K562 (cell line): Measurements from ENCODE around the gene PCDH1. TPM values are rescaled to one million over a fixed set of nuclear protein-coding genes. Genes with fewer than 3 reads are reported as not detected.

Experiments
- ARID4B ChIP-seq: sonication (generic); formaldehyde crosslinking; IDR thresholded peaks from 2 replicates; pipeline ENCODE4 v1.8.0; 2022; ENCODE audit warnings: mild to moderate bottlenecking, missing genetic modification reagents
- ATF4 ChIP-seq: fragments of 450-650 bp; formaldehyde crosslinking; IDR thresholded peaks from 2 replicates; pipeline ENCODE4 v1.4.0; 2022; ENCODE audit warnings: mild to moderate bottlenecking, moderate library complexity
- CC2D1A ChIP-seq: fragments of 450-650 bp; IDR thresholded peaks from 2 replicates; pipeline ENCODE4 v1.6.1; 2017; ENCODE audit warnings: mild to moderate bottlenecking
- GTF2A2 ChIP-seq: IDR thresholded peaks from 2 replicates; pipeline ENCODE4 v1.6.1; 2016; ENCODE audit warnings: mild to moderate bottlenecking, missing genetic modification characterization, missing compliant biosample characterization
- GTF3C2 ChIP-seq: IDR thresholded peaks from 3 replicates; pipeline ENCODE4 v1.6.1; 2011; ENCODE audit warnings: borderline replicate concordance, mild to moderate bottlenecking, moderate library complexity; ENCODE audit not compliant: insufficient read length; ENCODE audit errors: extremely low read depth
- IRF1 ChIP-seq: sonication (generic); formaldehyde crosslinking; IDR thresholded peaks from 2 replicates; pipeline ENCODE4 v1.8.0; 2022; ENCODE audit warnings: missing genetic modification reagents, mild to moderate bottlenecking, borderline replicate concordance
- MITF ChIP-seq: IDR thresholded peaks from 2 replicates; pipeline ENCODE4 v1.6.1; 2014; ENCODE audit warnings: antibody characterized with exemption
- NFIX ChIP-seq: fragments of 250-450 bp; sonication (Bioruptor Pico); IDR thresholded peaks from 2 replicates; pipeline ENCODE4 v1.4.0; 2020; ENCODE audit warnings: low read depth, mild to moderate bottlenecking, moderate library complexity
- PCBP1 ChIP-seq: fragments of 200-400 bp; formaldehyde crosslinking; IDR thresholded peaks from 2 replicates; pipeline ENCODE4 v1.6.1; 2018; ENCODE audit warnings: mild to moderate bottlenecking, low read depth, low read length; ENCODE audit not compliant: poor library complexity, severe bottlenecking
- THAP12 ChIP-seq: fragments of 250-450 bp; sonication (Bioruptor Pico); IDR thresholded peaks from 2 replicates; pipeline ENCODE4 v1.9.0; 2021; ENCODE audit warnings: mild to moderate bottlenecking, inconsistent platforms
- ZNF174 ChIP-seq: fragments of 250-450 bp; sonication (Bioruptor Pico); IDR thresholded peaks from 2 replicates; pipeline ENCODE4 v1.4.0; 2020; ENCODE audit warnings: mild to moderate bottlenecking
- ZNF184 ChIP-seq: sonication (generic); formaldehyde crosslinking; IDR thresholded peaks from 2 replicates; pipeline ENCODE4 v1.5.0; 2020; ENCODE audit warnings: missing genetic modification reagents
- ZNF436 ChIP-seq: fragments of 250-450, 450-650 bp; sonication (Bioruptor Pico); formaldehyde crosslinking; IDR thresholded peaks from 2 replicates; pipeline ENCODE4 v1.7.0; 2020; ENCODE audit warnings: mild to moderate bottlenecking
- polyA plus RNA-seq, 8 experiments: library from polyadenylated mRNA; depleted of rRNA in 4 of 8; stranded (reverse) in 5 of 8; unstranded in 3 of 8; fragments of >200 nt; fragmentation: Nextera tagmentation in 2 of 8; fragmentation: Illumina TruSeq in 1 of 8; extraction: Ambion mirVana in 2 of 8; extraction: Trizol in 1 of 8; gene quantifications; 2 replicates each; pipeline versions ENCODE4 v1.2.1 to v1.2.3, GENCODE V29; 2011 to 2014; ENCODE audit warnings: inconsistent platforms in 1 of 8, missing spikeins in 1 of 8
- total RNA-seq, 7 experiments: library from RNA; depleted of rRNA in 6 of 7; stranded (reverse); fragments of >200 nt in 6 of 7; fragmentation: Illumina TruSeq in 2 of 7; extraction: Trizol in 2 of 7; gene quantifications; 2 replicates each; pipeline versions ENCODE4 v1.2.1 to v1.2.3, GENCODE V29; 2011 to 2021; ENCODE audit warnings: low replicate concordance in 1 of 7

Gene PCDH1
- total and polyA plus RNA-seq, 9 of the 15 experiments (the other 6 are each of a cell fraction or from before 2014, with no cell fraction given), result 0.11 to 3.6 (median 1.9) TPM; not detected in 1

- no peak for TF ChIP-seq ARID4B (CRISPR knock-in tag)
- TF ChIP-seq ATF4 (CRISPR knock-in tag), result no peak
- TF ChIP-seq ZNF184, result no peak
- TF ChIP-seq GTF3C2, result no peak
- no peak for TF ChIP-seq GTF2A2
- no peak for TF ChIP-seq ZNF436 (CRISPR knock-in tag)
- no peak for TF ChIP-seq NFIX (CRISPR knock-in tag)
- TF ChIP-seq MITF, result no peak
- no peak for TF ChIP-seq THAP12
- TF ChIP-seq IRF1, result no peak
- TF ChIP-seq ZNF174 (CRISPR knock-in tag), result no peak
- TF ChIP-seq PCBP1, result no peak
- TF ChIP-seq CC2D1A, result peak; percentile 70
Observed at GRCh38 chr5:141878711-141879425, 658 bp upstream of the PCDH1 start (continued).
